Coronary artery (tissue), 2 donors: ENCODE data around the gene SMAP1.

Experiments
- DNase-seq: peaks from one replicate; pipeline ENCODE4 v3.0.0-alpha.2; 2017; ENCODE audit warnings: low spot score
- H3K27ac ChIP-seq, 2 donors: fragments of 200-600 bp; sonication (generic); one replicate each; pipeline ENCODE4 v1.5.1; 2016 to 2019
- H3K4me3 ChIP-seq: fragments of 200-600 bp; sonication (generic); 2 replicates; pipeline ENCODE4 v1.5.1; 2016; ENCODE audit warnings: mild to moderate bottlenecking, moderate library complexity
- CTCF ChIP-seq: fragments of 200-600 bp; sonication (generic); IDR thresholded peaks from one replicate; pipeline ENCODE4 v1.5.1; 2019; ENCODE audit warnings: antibody characterized with exemption

Gene SMAP1

GRCh38 chr6:70813885-70814284 is 146.2 kb downstream of the SMAP1 start:
- DNase-seq = no peak
- TF ChIP-seq CTCF = no peak
- Histone ChIP-seq H3K4me3 (no peak overlapping the region), H3K27ac (no peak overlapping the region)

GRCh38 chr6:70819646-70820045 is 152.0 kb downstream of the SMAP1 start:
- Histone ChIP-seq H3K27ac (no peak overlapping the region), H3K4me3 (no peak overlapping the region)
- no peak for TF ChIP-seq CTCF
- no peak for DNase-seq

- no peak for DNase-seq
- no peak for TF ChIP-seq CTCF
- no peak overlapping the region for H3K27ac ChIP-seq
- no peak overlapping the region for H3K4me3 ChIP-seq
Measured at GRCh38 chr6:70820778-70821177, 153.1 kb downstream of the SMAP1 start.

GRCh38 chr6:70821751-70822150 is 154.1 kb downstream of the SMAP1 start:
- Histone ChIP-seq H3K27ac (no peak overlapping the region), H3K4me3 (no peak overlapping the region)
- TF ChIP-seq CTCF = no peak
- DNase-seq = no peak

GRCh38 chr6:70823651-70824050 is 156.0 kb downstream of the SMAP1 start:
- H3K27ac ChIP-seq = no peak overlapping the region
- H3K4me3 ChIP-seq = no peak overlapping the region
- TF ChIP-seq CTCF = no peak
- DNase-seq = no peak

- no peak for DNase-seq
- no peak for TF ChIP-seq CTCF
- no peak overlapping the region for H3K4me3 ChIP-seq
- no peak overlapping the region for H3K27ac ChIP-seq
Measured at GRCh38 chr6:70831427-70831826, 163.7 kb downstream of the SMAP1 start.

GRCh38 chr6:70834520-70834919 is 166.8 kb downstream of the SMAP1 start:
- Histone ChIP-seq H3K4me3 (no peak overlapping the region), H3K27ac (no peak overlapping the region)
- no peak for TF ChIP-seq CTCF
- no peak for DNase-seq
